Activated gamma-delta T cell treated with anti-CD3 and anti-CD28 coated beads, Interleukin-2, amount 50 U/mL, for 16 hours (primary cell): ENCODE results near the gene MRPL38.
"Not testable (repeated sequence)": the region's sequence is repeated elsewhere in the genome, so short reads cannot be mapped to it uniquely, and the experiment has no call there.

ENCODE experiments used
- DNase-seq: peaks from one replicate; pipeline ENCODE4 v3.0.0-alpha.2; 2020; ENCODE audit warnings: low read depth

MRPL38 gene

GRCh38 chr17:75876190-75876937, 28.3 kb downstream of the MRPL38 start:
- DNase-seq, result peak; percentile 62

DNA sequence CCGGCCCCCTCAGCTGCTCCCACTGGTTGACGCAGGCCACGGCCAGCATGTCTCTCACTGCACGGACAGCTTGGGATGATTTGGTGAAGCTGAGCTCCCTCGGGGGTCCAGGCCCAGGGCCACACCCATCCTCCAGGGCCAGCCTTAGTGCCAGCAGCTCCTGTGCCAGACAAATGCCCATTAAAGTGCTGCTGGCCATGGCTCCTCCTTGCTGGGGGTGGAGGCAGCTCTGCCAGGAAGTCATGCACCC, 28.8 kb downstream of the MRPL38 start:
- no peak for DNase-seq

- no peak for DNase-seq
Measured at GRCh38 chr17:75875182-75875939, 29.3 kb downstream of the MRPL38 start.

DNA sequence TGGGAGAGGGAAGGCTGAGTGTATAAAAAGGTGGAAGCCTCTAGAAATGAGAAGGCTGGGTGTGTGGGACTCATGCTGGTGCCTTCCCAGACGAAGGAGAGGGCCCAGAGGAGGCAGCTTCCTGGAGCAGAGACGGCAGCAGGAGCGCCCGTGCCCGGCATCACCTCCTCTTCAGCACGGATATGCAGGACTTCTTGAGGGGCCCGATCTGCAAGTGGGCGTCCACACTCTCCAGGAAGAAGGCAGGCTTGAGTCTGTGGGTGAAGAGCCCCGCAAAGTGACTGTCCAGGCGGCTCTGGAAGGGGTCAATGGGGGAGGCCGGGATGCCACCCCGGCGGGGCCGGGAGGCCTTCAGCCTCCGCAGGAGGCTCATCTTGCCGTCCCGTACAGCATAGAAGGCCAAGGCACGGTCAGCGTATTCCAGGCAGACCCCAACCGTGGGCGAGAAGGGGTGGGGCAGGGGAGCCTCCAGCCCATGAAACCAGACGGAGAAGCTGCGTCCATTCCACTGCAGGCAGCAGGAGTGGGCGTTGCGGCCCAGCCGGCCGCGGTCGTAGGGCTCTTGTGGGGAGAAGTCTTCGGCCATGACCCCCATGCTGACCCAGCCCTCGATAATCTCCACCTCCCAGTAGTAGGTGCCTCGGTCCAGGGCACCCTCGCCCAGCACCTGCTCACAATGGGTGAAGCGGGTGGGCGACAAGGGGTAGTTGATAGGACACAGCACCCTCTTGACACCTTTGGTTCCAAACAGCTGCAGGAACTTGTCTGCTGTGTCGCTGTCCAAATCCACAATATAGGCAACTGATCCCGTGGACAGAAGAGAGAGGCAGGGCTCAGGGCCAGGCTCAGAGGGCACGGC, 30.1 kb downstream of the MRPL38 start:
- no peak for DNase-seq

- no peak for DNase-seq
Measured at GRCh38 chr17:75873587-75874322, 30.9 kb downstream of the MRPL38 start.

DNA sequence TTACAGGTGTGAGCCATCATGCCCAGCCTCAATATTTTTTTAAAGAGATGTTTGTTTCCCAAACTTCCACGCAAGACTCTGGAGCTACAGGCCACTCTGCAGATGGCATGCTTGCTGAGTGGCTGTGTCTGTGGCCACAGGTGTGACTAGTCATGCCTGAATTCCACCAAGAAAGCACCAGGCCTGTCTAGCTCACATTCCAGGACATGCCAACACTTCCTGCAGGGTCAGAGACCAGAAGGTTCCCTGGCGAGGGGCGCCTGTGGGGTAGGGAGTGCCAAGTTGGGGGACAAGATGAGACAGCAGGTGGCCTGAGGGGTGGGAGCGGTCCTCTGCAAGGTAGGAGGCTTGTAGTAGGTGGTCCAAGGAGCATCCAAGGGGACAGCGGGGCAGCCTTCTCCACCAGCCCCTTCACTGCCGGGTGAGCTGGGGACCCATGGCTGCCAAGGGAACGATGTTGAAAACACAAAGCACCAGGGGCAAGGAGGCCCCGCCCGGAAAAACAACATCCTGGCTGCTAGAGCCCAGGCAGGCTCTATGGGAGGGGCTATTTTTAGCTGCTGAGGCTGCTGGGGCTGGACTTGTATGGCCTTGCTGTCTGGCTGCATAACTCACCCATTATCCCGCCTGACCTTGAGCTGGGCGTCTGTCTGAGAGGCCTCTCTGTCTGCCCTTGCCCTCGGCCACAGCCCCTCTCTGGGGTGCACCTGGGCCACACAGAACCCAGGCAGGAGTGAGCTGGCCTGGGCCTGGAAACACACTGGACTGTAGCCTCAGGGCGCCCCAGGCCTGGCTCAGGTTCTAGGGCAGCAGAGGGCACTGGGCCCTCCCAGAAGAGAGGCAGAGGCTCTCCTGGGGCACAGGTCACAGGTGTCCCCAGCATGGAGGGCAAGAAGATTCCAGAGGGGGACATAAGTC, 32.0 kb downstream of the MRPL38 start:
- no peak for DNase-seq

GRCh38 chr17:75870228-75870627, 34.5 kb downstream of the MRPL38 start:
- not testable (repeated sequence) for DNase-seq

- DNase-seq, result no peak
Measured at GRCh38 chr17:75869282-75870141, 35.2 kb downstream of the MRPL38 start.

DNA sequence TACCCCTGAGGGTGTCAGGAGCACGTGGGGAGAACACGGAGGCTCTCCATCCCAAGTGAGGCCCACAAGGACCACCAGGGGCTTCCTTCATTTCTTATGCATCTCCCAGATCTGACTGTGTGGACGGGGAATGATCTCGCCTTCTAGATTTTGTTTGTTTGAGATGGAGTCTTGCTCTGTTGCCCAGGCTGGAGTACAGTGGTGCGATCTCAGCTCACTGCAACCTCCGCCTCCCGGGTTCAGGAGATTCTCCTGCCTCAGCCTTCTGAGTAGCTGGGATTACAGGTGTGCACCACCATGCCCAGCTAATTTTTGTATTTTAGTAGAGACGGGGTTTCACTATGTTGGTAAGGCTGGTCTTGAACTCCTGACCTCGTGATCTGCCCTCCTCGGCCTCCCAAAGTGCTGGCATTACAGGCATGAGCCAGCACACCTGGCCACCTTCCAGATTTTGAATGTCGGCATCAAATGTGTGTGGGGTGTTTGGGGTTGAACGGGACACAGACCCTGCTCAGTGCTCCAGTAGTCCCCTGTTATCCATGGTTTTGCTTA, 35.9 kb downstream of the MRPL38 start:
- DNase-seq, result not testable (repeated sequence)

DNA sequence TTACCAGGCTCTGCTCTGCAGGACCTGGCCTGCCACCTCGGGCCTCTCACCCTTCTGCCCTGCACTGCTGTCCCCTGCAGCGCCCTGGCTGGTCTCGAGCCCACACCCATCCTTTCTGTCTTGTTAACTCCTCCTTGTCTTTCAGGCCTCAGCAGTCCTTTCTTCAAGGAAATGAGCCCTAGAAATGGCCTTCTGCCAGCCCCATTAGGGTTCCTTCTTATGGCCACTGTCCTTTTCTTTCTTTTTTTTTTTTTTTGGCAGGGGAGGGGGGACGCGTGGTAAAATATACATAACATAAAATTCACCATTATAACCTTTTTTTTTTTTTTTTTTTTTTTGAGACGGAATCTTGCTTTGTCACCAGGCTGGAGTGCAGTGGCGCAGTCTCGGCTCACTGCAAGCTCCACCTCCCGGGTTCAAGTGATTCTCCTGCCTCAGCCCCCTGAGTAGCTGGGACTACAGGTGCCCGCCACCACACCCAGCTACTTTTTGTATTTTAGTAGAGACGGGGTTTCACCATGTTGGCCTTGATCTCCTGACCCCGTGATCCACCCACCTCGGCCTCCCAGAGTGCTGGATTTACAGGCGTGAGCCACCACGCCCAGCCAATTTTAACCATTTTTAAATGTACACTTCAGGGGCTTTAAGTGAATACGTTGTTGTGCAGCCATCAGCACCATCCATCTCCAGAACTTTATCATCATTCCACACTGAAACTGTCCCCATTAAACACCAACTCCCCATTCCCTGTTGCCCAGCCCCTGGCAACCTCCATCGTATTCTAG, 39.1 kb downstream of the MRPL38 start:
- not testable (repeated sequence) for DNase-seq

- DNase-seq, result not testable (repeated sequence)
Measured at GRCh38 chr17:75864887-75865286, 39.8 kb downstream of the MRPL38 start.

DNA sequence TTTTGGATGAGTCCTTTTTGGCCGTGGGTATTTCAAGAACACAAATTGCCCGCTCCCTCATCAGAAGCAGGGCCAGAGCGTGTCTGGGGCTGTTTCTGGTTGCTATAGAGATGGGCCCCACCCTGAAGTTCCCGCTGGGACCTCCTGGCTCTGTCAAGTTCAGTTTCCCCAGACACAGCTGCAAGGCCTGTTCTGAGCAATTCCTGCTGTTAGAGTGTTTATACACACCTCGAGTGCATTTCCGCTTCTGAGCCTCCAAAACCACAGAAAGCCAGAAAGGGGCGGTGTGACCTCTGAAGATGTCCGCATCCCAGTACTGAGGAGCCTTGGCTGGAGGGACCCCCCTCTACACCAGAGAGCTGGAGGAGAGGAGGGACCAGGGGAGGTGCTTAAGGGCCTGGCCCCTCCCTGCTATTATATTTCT, 40.2 kb downstream of the MRPL38 start:
- DNase-seq, result no peak

DNA sequence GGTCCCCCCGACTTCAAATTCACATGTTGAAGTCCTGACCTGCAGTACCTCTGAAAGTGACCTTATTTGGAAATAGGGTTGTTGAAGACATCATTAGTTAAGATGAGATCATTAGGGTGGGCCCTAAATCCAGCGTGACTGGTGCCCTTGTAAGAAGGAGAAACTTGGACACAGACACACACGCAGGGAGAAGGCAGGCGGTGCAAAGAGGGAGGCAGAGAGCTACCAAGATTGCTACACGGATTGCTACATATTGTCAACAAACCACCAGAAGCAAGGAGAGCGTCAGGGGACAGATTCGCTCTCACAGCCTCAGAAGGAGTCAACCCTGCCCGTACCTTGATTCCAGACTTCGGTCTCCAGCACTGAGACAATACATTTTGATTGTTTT, 42.8 kb downstream of the MRPL38 start:
- DNase-seq, result no peak

DNA sequence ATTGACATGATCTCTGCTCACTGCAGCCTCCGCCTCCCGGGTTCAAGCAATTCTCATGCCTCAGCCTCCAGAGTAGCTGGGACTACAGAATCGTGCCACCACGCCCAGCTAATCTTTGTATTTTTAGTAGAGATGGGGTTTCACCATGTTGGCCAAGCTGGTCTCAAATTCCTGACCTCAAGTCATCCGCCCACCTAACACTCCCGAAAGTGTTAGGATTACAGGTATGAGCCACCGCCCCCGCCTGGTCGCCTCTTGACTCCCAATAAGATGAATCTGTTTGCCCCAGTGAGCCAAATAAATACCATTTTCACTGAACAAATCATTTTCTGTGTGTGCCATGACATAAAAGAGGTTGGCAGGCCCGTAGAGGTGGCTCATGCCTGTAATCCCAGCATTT, 45.3 kb downstream of the MRPL38 start:
- not testable (repeated sequence) for DNase-seq

DNA sequence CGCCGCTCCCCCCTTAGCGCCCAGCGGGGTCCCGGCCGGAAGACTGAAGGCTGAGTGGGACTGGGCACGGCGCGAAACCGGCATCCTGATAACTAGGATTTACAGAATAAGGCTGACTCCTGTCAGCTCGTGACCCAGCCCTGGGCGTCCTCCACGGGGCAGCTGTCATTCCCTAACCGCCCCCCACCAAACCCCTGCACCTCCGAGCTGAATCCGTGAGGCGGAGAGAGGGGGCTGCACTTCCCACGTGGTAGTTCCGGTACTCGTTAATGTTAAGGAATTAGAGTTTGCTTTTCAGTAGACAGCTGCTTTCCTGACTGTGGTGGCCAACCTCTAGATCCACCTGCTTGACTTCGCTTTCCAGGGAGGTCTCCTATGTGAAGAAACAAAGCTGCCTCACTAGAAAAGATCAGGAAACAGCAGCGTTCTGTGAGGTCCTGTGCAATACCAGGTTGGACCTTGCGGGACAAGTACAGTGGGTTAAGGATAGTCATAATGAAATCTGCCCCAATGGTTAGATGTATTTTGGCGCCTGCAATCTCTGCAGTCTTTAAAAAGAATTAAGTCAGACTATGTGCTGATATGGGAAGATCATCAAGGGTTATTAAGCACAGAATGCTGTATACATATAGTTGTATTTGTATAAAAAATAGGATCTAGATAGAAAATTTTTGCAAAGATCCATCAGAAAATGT, 48.5 kb downstream of the MRPL38 start:
- peak; percentile 33 for DNase-seq

- DNase-seq, result peak; percentile 96
Measured at GRCh38 chr17:75855310-75856061, 49.2 kb downstream of the MRPL38 start, which contains the start of gene WBP2. WBP2 (minus strand) TSS chr17:75855335; CDS start chr17:75855297, 38 bp downstream.

DNA sequence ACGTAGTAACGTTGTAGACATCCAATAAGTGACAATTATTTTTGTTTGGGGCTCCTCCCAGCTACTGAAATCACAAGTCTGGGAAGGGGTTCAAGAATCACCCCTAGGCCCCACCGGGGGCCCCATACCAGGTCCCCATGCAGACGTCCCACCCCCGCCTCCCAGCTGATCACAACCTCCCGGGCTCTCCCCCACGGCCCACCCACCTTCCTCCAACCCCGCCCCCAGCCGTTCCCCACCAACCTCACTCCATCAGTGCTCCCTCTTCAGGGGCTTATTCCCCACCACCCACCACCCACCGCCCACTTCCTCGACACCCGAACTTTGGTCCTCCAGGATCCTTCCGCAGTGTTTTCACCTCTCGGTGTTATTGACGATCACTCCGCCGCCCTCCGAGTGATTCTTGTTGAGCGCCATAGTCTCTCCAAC, 49.8 kb downstream of the MRPL38 start:
- DNase-seq, result no peak
